GM18517 (cell line): ENCODE measurements around the gene ZNF398.
"Not testable (repeated sequence)": the region's sequence is repeated elsewhere in the genome, so short reads cannot be mapped to it uniquely, and the experiment has no call there.

Source experiments
- ATAC-seq: cut with Tn5 transposase; IDR thresholded peaks from one replicate; pipeline ENCODE4 v1.9.1; 2021; ENCODE audit warnings: mild to moderate bottlenecking, moderate library complexity; ENCODE audit not compliant: unreplicated experiment

The ZNF398 gene

DNA sequence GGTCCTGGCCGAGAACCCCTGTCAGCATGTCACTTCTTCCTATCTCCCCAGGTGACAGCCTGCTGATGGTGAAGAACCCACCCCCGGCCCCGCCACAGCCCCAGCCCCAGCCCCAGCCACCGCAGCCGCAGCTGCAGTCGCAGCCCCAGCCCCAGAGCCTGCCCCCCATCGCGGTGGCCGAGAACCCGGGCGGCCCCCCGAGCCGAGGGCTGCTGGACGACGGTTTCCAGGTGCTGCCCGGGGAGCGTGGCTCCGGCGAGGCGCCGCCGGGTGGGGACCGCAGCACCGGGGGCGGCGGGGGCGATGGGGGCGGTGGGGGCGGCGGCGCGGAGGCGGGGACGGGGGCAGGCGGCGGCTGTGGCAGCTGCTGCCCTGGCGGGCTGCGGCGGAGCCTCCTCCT lies 76.5 kb downstream of the ZNF398 start:
- ATAC-seq: no peak

DNA sequence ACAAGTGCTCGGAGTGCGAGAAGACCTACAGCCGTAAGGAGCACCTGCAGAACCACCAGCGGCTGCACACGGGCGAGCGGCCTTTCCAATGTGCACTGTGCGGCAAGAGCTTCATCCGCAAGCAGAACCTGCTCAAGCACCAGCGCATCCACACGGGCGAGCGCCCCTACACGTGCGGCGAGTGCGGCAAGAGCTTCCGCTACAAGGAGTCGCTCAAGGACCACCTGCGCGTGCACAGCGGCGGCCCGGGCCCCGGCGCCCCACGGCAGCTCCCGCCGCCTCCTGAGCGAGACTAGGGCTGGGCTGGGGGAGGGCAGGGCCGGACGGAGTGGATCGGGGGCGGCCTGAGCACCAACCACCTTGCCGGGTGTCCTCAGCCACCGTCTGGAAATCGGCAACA lies 77.1 kb downstream of the ZNF398 start:
- no peak for ATAC-seq

DNA sequence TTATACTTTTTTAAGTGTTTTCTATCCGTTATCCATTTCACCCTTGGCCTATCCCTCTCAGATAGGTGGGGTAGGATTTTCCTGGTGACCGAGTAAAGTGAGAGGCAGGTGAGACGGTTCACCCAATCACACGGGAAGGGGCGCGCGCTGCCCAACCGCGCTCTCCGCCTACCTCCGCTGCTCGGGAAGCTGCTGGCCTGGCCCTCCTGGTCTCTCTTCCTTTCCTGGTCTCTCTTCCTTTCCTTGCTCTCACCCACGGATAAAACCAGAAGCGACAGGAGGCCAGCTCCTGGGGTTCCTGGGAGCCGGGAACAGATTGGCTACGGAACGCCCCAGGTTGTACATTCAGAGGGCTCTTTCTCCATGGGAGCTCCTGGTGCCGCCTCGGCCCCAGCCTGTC lies 77.9 kb downstream of the ZNF398 start:
- no peak for ATAC-seq

DNA sequence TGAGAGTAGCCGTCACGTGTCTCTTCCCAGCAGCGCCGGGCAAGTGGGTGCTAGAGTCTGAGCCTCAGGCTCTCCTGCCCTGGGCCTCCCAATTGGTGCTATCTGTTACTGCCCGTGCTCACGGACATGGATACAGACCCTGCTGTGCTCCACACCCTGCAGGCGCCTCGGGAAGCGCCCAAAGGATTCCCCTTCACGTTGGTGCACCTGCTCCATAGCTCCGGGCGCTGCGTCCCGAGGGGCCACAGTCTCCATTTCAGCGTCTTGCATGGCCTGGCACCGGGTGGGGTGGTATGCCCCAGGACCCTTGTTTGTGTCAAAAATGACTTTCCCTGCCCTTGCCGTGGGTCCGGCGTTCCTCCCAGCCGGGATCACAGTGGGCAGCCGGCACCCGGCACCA lies 78.4 kb downstream of the ZNF398 start:
- ATAC-seq: no peak

DNA sequence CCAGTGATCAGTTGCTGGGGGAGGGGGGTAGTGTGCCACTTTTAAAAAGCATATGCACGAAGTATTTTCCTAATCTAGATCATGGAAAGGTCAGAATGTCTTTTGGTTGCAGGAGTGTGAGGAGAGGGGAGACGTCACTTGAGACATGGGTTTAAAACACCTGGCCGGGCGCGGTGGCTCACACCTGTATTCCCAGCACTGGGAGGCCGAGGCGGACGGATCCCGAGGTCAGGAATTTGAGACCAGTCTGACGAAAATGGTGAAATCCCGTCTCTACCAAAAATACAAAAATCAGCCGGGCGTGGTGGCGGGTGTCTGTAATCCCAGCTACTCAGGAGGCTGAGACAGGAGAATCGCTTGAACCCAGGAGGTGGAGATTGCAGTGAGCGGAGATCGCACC lies 79.1 kb downstream of the ZNF398 start:
- ATAC-seq: not testable (repeated sequence)

DNA sequence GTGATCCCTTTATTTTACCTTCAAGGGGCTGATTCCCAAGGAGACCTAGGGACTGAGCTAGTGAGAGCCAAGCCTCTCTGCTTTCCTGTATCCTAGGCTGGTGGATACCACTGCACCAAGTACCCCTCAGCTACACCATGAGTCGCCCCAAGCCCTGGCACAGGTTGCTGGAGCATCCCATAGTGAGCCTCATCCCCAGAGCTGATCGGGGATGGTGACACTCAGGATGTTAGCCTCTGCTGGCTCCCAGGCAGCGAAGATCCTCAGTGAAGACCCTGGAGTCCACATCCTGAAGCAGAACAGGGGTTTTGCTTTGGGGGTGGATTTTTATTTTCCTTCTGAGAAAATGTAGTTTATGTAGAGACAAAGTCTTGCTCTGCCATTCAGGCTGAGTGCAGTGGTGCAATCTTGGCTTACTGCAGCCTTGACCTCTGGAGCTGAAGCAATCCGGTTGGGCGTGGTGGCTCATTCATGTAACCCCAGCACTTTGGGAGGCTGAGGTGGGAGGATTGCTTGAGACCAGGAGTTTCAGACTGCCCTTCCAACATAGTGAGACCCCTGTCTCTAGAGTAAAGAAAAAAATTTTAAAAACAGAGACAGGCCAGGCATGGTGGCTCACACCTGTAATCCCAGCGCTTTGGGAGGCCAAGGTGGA lies 79.7 kb downstream of the ZNF398 start:
- no peak for ATAC-seq

DNA sequence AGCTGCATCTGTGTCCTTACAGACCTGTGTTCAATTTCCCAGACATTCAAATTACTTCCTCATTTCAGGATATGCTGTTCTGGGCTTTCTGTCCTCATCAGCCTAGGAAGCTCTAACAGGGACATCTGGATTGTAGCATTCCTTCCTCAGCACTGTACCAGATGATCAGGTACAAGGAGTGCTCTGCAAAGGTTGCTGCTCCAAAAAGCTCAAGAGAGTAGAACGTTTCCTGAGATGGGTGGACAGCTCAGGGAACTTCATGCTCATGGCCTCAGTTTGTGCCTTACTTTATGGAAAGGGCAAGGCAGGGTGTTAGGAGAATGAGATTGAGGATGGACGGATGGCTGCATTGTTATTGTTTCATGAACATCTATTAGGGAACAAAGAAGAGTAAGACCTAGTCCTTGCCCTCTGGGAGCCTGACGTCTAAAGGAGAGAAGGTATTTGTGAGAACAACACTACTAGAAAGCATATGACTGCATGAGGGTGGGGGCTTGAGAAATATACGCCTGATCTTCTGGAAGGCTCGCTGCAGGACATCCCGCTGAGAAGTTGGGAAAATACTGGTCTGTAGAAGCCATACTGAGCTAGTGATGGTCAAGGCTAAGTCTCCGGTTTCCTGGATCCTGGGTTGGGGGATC lies 81.7 kb downstream of the ZNF398 start:
- no peak for ATAC-seq

DNA sequence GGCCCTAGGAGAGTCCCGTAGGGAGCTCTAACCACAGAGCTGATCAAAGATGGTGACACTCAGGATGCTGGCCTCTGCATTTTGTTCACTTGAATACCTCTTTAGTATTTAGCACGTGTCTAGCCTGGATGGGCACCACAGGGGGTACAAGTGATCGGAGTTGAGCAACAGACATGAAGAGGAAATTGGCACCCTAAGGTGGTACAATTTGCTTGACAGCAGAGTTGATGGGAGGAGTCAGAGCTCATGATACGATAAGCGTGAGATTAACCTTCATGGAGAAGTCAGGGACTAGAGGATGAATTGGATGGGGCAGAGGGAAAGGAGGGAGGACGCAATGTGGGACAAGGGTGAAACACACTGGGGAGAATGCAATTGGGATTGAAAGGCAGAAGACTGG lies 82.3 kb downstream of the ZNF398 start:
- no peak for ATAC-seq

DNA sequence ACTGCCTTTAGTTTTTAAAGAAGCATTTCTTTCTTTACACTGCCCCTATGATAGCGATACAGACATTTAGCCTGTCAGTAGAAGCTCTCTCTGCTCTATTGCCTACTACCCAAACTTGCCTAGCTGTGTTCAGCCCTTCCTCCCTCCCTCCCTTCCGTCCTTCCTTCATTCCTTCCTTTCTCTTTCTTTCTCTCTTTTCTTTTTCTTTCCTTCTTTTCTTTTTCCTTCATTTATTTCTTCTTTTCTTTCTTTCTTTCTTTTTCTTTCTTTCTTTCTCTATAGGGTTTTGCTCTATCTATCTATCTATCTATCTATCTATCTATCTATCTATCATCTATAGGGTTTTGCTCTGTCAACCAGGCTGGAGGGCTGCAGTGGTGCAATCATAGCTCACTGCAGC lies 85.1 kb downstream of the ZNF398 start:
- no peak for ATAC-seq
